ENCODE measurements around the gene DAAM2.

DNA sequence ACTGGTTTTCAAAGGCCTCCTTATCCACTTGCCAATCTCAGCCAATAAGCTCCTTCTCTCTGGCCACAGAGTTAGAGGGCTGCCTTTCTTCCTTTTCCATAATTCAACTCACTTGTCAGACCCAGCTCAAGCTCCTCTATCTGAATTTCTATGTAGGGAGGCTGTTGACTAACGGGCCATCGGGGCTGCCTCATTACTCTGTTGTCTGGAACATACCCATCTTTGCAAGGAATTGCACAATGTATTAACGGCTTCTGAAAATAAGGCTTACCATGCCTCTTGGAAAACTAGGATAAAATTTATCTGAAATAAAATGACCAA is 38.5 kb upstream of the DAAM2 start:
- TF ChIP-seq CTCF (conservative IDR thresholded peaks at IDR 0.05; ENCODE audit: low read depth, low read length) = no peak
- no peak for TF ChIP-seq EZH2 (IDR thresholded peaks at IDR 0.05; ENCODE audit: borderline replicate concordance, low read depth, low read length, poor library complexity, severe bottlenecking)

All from A673 (cell line).